Stimulated activated CD8-positive, alpha-beta memory T cell treated with anti-CD3 and anti-CD28 coated beads, Interleukin-15, amount 100 ng/mL, for 1 hour (primary cell): ENCODE measurements around the gene FAAP100.
A peak's percentile ranks its signal among the peaks of the same experiment; 100 is the strongest.
"Not testable (repeated sequence)": the region's sequence is repeated elsewhere in the genome, so short reads cannot be mapped to it uniquely, and the experiment has no call there.

ENCODE experiments used
- DNase-seq: peaks from one replicate; pipeline ENCODE4 v3.0.0-alpha.2; 2020; ENCODE audit warnings: low read depth

FAAP100 gene

GRCh38 chr17:81552244-81553017, at the start of gene FAAP100:
FAAP100 (minus strand) TSS chr17:81552353; CDS start chr17:81552330, 23 bp downstream.
- peak; percentile 52 for DNase-seq

- DNase-seq = peak; percentile 5
These were observed 49.5 kb upstream of the FAAP100 start for GRCh38 chr17:81601525-81602120.

- no peak for DNase-seq
These were observed 47.8 kb upstream of the FAAP100 start for GRCh38 chr17:81599719-81600486.

- no peak for DNase-seq
These were observed 41.1 kb upstream of the FAAP100 start for GRCh38 chr17:81593105-81593871.

- no peak for DNase-seq
These were observed 39.8 kb upstream of the FAAP100 start for GRCh38 chr17:81591971-81592370.

- no peak for DNase-seq
These were observed 38.0 kb upstream of the FAAP100 start for GRCh38 chr17:81590121-81590520.

- DNase-seq = no peak
These were observed 37.5 kb upstream of the FAAP100 start for GRCh38 chr17:81589612-81590011.

GRCh38 chr17:81586096-81586495, 33.9 kb upstream of the FAAP100 start:
- no peak for DNase-seq

GRCh38 chr17:81584771-81585170, 32.6 kb upstream of the FAAP100 start:
- not testable (repeated sequence) for DNase-seq

- no peak for DNase-seq
These were observed 31.6 kb upstream of the FAAP100 start for GRCh38 chr17:81583589-81584342.

GRCh38 chr17:81582749-81583148, 30.6 kb upstream of the FAAP100 start:
- DNase-seq = no peak

GRCh38 chr17:81582341-81582740, 30.2 kb upstream of the FAAP100 start:
- DNase-seq = no peak

GRCh38 chr17:81581758-81582157, 29.6 kb upstream of the FAAP100 start:
- DNase-seq = no peak

GRCh38 chr17:81580481-81580880, 28.3 kb upstream of the FAAP100 start:
- DNase-seq = no peak

- DNase-seq = no peak
These were observed 27.7 kb upstream of the FAAP100 start for GRCh38 chr17:81579821-81580321.

- no peak for DNase-seq
These were observed 27.1 kb upstream of the FAAP100 start for GRCh38 chr17:81579298-81579697.

- no peak for DNase-seq
These were observed 26.5 kb upstream of the FAAP100 start for GRCh38 chr17:81578561-81579225.

GRCh38 chr17:81578038-81578441, 25.9 kb upstream of the FAAP100 start:
- DNase-seq = no peak

- no peak for DNase-seq
These were observed 25.3 kb upstream of the FAAP100 start for GRCh38 chr17:81577278-81578000.
